IPS-18c (cell line): Measurements from ENCODE around the gene MEX3A.
"Not testable (repeated sequence)": the region's sequence is repeated elsewhere in the genome, so short reads cannot be mapped to it uniquely, and the experiment has no call there.

Source experiments
- H3K4me3 ChIP-seq: 2 replicates; pipeline ENCODE4 v1.7.0; 2013; ENCODE audit warnings: low read depth, mild to moderate bottlenecking, low read length, moderate library complexity; ENCODE audit not compliant: insufficient read depth
- H3K9me3 ChIP-seq: one replicate; pipeline ENCODE4 v1.6.1; 2013; ENCODE audit warnings: mild to moderate bottlenecking, low read length, moderate library complexity; ENCODE audit not compliant: control insufficient read depth, insufficient read depth

The MEX3A gene

DNA sequence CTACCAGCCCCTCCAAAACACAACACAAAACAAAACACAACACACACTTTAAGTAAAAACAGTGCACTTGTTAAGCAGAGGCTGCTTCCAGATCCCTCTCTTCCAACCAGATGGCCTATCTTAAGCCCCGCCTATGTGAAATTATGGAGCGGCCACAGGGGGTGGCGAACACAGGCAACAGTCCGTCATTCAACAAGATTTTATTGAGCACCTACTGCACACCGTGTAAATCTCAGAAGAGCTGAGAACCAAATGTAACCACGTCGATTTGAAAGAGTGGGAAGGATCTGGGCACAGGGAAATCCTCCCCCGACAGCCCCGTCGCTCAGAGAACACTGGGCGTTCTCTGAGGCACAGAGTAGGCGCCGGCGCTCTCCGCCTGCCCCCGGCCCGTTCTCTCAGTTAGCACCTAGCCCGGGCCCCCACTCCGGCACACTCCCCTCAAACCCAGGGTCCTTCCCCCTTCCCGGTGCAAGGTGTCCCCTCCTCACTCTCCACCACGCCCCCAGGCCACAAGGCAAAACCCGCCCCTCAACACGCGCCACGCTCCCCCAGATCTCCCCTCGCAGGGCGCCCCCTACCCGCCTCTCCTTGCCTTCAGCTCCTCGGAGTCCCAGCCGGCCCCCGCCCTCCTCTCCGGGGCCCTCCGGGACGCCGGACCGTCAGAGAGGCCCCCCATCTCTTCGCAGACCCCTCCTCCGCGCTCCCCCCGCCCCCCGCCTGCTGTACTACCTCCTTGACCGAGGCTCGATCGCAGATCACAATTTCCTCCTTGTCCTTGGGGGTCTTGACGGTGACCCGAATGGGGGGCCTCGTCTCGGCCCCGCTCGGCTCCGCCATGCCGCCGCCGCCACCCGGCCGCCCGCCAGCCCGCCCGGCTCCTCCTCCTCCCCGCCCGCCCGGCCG lies 29.1 kb downstream of the MEX3A start:
- Histone ChIP-seq H3K9me3 (no peaks in the 10 kb centered on the region), H3K4me3 (peak overlapping the region; percentile 91)

DNA sequence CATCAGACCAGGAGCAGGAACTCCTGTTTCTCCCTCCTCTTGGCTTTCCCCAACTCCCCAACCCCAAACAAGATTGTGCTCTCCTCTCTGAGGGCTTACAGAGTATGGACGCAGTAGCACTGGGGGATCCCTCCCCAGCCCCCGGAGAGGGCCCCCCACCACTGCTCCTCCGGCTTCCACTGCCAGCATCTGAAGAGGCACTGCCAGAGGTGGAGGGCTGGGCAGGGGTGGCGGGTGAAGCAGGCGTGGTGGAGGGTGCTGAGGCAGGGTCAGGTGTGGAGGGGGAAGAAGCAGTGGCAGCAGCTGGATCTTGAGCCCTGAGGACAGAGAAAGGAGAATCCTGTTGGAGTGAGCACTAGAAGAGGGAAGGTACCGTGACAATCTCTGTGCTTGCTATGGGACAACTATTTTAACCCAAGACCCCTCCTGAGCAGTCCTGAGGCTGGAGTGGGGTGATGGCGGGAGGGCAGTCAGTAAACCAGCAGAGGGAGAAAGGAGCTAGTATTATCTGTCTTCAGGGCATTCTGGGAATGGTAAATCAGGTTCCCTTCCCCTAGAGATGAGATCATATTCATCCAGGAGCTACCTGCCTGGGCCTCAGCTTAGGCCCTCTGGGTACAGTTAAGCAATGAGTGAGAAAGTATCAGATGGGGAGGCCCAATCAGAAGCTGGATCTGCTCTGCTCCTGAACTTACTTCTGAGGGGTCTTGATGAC lies 31.1 kb downstream of the MEX3A start:
- no peaks in the 10 kb centered on the region for H3K9me3 ChIP-seq

DNA sequence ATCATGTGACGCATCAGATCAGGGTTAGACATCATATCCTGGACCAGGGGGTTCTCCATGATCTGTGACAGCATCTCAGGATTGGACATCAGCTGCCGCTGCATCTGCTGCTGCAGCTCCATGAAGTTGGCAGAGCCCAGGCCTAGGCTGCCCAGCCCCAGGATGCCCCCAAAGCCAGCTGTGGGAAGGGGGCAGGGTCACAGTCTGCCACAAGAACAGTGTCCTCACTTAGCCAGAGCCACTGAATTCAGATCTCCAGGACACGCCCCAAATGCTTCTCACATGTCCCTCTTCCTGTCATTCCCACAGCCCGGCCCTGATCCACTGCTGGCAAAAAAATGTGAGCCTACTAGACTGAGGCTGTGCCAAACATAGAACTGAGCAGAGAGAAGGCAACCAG lies 31.9 kb downstream of the MEX3A start:
- Histone ChIP-seq H3K9me3 (no peaks in the 10 kb centered on the region), H3K4me3 (no peak overlapping the region)

More for the DNA sequence above, 31.1 kb downstream of the MEX3A start:
- no peak overlapping the region for H3K4me3 ChIP-seq

DNA sequence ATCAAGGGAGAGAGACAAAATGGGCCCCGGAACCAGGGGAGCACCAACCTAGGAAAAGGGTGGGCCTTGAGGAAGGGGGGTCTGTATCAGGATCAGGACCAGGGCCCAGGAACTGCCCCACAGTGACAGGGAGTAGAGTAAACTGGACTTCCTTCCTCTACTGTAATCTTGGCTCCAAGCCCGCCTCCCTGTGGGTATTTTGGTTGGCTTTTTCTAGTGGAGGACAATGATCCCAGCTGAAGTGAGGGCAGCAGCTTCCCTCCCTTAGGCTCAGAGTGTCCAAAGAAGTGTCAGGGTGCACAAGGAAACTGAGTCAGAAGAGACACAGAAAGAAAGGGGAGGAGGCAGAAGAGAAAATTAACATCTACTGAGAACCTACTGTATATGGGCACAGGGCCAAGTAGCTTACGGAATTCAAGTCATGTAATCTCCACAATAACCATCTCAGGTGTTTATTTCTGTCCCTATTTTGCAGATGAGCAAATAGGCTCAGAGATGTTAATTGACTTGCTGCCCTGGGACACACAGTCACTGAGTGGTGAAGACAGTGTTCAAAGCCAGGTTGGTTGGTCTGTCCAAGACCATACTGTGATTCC lies 33.5 kb downstream of the MEX3A start:
- no peaks in the 10 kb centered on the region for H3K9me3 ChIP-seq

GRCh38 chr1:156045076-156045475 lies 37.2 kb downstream of the MEX3A start:
- Histone ChIP-seq H3K4me3 (no peak overlapping the region), H3K9me3 (no peaks in the 10 kb centered on the region)

More for the DNA sequence above, 33.5 kb downstream of the MEX3A start:
- H3K4me3 ChIP-seq, result no peak overlapping the region

GRCh38 chr1:156042828-156043227 lies 39.4 kb downstream of the MEX3A start:
- Histone ChIP-seq H3K4me3 (no peak overlapping the region), H3K9me3 (no peaks in the 10 kb centered on the region)

DNA sequence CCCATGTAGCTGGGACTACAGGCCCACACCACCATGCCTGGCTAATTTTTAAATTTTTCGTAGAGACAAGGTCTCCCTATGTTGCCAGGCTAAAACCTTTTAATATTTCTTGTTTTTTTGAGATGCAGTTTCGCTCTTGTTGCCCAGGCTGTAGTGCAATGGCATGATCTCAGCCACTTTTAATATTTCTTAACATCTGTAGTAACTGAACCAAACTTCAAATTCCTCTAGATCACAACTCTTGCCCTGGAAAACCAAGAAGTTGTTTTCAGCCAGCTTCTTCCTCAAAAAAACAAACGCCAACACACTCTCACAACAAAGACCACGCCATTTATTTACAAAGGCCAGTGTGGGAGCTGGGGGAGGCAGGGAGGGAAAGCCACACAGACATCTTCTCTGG lies 47.3 kb downstream of the MEX3A start:
- not testable (repeated sequence) for H3K4me3 ChIP-seq, H3K9me3 ChIP-seq

DNA sequence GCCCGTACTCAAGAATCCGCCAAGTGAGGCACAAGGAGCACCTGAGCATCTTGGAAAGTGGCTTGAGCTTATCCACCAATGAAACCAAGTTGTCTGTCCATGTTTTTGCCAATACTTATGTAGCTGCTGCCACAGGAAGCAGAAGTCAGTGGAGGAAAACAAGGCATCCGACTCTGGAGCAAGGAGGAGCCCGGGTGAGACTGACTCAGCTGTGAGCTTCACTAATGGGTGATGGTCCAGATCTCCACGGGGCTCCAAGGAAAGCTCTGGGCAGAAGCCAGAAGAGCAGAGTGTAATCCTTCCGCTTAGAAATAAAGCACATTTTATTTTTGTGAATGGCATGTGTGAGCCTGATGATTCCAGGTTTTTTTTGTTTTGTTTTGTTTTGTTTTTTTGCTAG lies 49.3 kb downstream of the MEX3A start:
- Histone ChIP-seq H3K4me3 (no peak overlapping the region), H3K9me3 (no peaks in the 10 kb centered on the region)

DNA sequence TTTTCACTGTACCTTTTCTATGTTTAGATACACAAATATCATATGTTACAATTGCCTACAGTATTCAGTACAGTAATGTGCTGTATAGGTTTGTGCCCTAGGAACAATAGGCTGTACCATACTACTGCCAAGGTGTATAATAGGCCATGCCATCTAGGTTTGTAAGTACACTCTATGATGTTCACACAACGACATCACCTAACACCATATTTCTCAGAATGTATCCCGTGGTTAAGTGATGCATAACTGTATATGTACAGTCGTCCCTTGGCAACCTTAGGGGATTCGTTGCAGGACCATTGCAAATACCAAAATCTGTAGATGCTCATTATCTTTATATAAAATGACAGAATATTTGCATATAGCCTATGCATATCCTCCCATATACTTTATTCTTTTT lies 55.7 kb downstream of the MEX3A start:
- Histone ChIP-seq H3K4me3 (no peak overlapping the region), H3K9me3 (no peaks in the 10 kb centered on the region)

DNA sequence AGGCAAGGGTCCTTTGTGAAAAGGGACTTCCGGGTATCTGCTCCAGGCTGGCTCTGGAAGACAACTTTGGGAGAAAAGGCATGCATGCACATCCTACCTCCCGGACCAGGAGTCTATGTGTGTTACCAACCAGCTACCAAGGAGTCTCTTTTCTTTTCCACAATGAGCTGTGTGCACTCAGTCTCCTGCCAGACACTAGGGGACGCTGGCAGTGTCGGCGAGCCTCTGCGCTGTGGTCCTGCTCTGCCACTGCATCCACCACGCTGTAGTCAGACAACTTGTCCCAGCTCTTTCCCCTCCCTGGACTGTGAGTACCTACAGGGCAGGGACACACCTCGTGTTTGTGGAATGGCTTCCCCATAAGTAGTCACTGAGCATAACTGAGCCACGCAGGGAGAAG lies 56.4 kb downstream of the MEX3A start:
- Histone ChIP-seq H3K4me3 (no peak overlapping the region), H3K9me3 (no peaks in the 10 kb centered on the region)

- no peaks in the 10 kb centered on the region for H3K9me3 ChIP-seq
- H3K4me3 ChIP-seq, result no peak overlapping the region
Measured at GRCh38 chr1:156024801-156025200, 57.5 kb downstream of the MEX3A start.
